HG02973 (cell line): ENCODE measurements around the gene CRACR2A.

Source experiments
- ATAC-seq: cut with Tn5 transposase; IDR thresholded peaks from one replicate; pipeline ENCODE4 v1.9.1; 2021; ENCODE audit warnings: moderate library complexity; ENCODE audit not compliant: unreplicated experiment

CRACR2A gene

GRCh38 chr12:3727354-3727753 lies 25.6 kb downstream of the CRACR2A start:
- ATAC-seq, result no peak

- ATAC-seq, result no peak
Observed at GRCh38 chr12:3726456-3726855, 26.5 kb downstream of the CRACR2A start.

GRCh38 chr12:3725388-3726115 lies 27.4 kb downstream of the CRACR2A start:
- no peak for ATAC-seq

GRCh38 chr12:3723916-3724805 lies 28.7 kb downstream of the CRACR2A start:
- ATAC-seq, result no peak

- no peak for ATAC-seq
Observed at GRCh38 chr12:3722368-3722767, 30.5 kb downstream of the CRACR2A start.

- no peak for ATAC-seq
Observed at GRCh38 chr12:3720772-3721171, 32.1 kb downstream of the CRACR2A start.

- no peak for ATAC-seq
Observed at GRCh38 chr12:3718100-3718499, 34.8 kb downstream of the CRACR2A start.

GRCh38 chr12:3717283-3717898 lies 35.5 kb downstream of the CRACR2A start:
- ATAC-seq, result no peak

GRCh38 chr12:3715999-3716398 lies 36.9 kb downstream of the CRACR2A start:
- ATAC-seq, result no peak

GRCh38 chr12:3713947-3714346 lies 39.0 kb downstream of the CRACR2A start:
- ATAC-seq, result no peak

GRCh38 chr12:3713483-3713882 lies 39.4 kb downstream of the CRACR2A start:
- no peak for ATAC-seq

GRCh38 chr12:3712209-3712992 lies 40.5 kb downstream of the CRACR2A start:
- ATAC-seq, result no peak

GRCh38 chr12:3705354-3705675 lies 47.6 kb downstream of the CRACR2A start:
- ATAC-seq, result no peak

- no peak for ATAC-seq
Observed at GRCh38 chr12:3704512-3705353, 48.2 kb downstream of the CRACR2A start.

GRCh38 chr12:3700861-3701260 lies 52.0 kb downstream of the CRACR2A start:
- no peak for ATAC-seq

GRCh38 chr12:3698218-3698974 lies 54.5 kb downstream of the CRACR2A start:
- ATAC-seq, result no peak

GRCh38 chr12:3697311-3697870 lies 55.5 kb downstream of the CRACR2A start:
- no peak for ATAC-seq

- ATAC-seq, result no peak
Observed at GRCh38 chr12:3694673-3695072, 58.2 kb downstream of the CRACR2A start.
